Ascending aorta (tissue), 2 donors: ENCODE data around the gene IRAK2. TPM values are rescaled to one million over a fixed set of nuclear protein-coding genes. Genes with fewer than 3 reads are reported as not detected.

Experiments
- DNase-seq, 2 donors: peaks; one replicate each; pipeline ENCODE4 v3.0.0-alpha.2; 2019; ENCODE audit warnings: low spot score in 2 of 2
- H3K27ac ChIP-seq, 2 donors: fragments of 200-600 bp; sonication (generic); one replicate each; pipeline ENCODE4 v1.5.1; 2016 to 2017; ENCODE audit warnings: mild to moderate bottlenecking in 1 of 2
- H3K27me3 ChIP-seq: fragments of 200-600 bp; sonication (generic); one replicate; pipeline ENCODE4 v1.5.1; 2017
- H3K36me3 ChIP-seq, 2 donors: fragments of 200-600 bp; sonication (generic); one replicate each; pipeline ENCODE4 v1.5.1; 2016
- H3K4me1 ChIP-seq, 2 donors: fragments of 200-600 bp; sonication (generic); one replicate each; pipeline ENCODE4 v1.5.1; 2016 to 2017; ENCODE audit warnings: mild to moderate bottlenecking in 1 of 2
- H3K4me3 ChIP-seq, 2 donors: fragments of 200-600 bp; sonication (generic); one replicate each; pipeline ENCODE4 v1.5.1; 2016 to 2017; ENCODE audit warnings: mild to moderate bottlenecking in 1 of 2
- H3K9me3 ChIP-seq, 2 donors: fragments of 200-600 bp; sonication (generic); one replicate each; pipeline ENCODE4 v1.5.1; 2016
- intact Hi-C: fragments of 100-400 bp; cut with DNase I; formaldehyde crosslinking; loops from one replicate; pipeline ENCODE4 v1.15.1; 2023
- total RNA-seq: library from RNA; depleted of rRNA; stranded (reverse); fragments of >200 nt; gene quantifications from one replicate; pipeline ENCODE4 v1.1.0, GENCODE V29; 2016
- TF ChIP-seq, protein P1 (sequence below), 3 experiments: fragments of 200-600 bp in 2 of 3; fragments of 450-650 bp in 1 of 3; sonication (generic) in 2 of 3; IDR thresholded peaks; one replicate each; pipeline ENCODE4 v1.5.1; 2016 to 2019; ENCODE audit warnings: antibody characterized with exemption in 3 of 3, mild to moderate bottlenecking in 1 of 3, moderate library complexity in 1 of 3

IRAK2 gene, protein sequence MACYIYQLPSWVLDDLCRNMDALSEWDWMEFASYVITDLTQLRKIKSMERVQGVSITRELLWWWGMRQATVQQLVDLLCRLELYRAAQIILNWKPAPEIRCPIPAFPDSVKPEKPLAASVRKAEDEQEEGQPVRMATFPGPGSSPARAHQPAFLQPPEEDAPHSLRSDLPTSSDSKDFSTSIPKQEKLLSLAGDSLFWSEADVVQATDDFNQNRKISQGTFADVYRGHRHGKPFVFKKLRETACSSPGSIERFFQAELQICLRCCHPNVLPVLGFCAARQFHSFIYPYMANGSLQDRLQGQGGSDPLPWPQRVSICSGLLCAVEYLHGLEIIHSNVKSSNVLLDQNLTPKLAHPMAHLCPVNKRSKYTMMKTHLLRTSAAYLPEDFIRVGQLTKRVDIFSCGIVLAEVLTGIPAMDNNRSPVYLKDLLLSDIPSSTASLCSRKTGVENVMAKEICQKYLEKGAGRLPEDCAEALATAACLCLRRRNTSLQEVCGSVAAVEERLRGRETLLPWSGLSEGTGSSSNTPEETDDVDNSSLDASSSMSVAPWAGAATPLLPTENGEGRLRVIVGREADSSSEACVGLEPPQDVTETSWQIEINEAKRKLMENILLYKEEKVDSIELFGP
- 1.3 TPM for total RNA-seq

DNA sequence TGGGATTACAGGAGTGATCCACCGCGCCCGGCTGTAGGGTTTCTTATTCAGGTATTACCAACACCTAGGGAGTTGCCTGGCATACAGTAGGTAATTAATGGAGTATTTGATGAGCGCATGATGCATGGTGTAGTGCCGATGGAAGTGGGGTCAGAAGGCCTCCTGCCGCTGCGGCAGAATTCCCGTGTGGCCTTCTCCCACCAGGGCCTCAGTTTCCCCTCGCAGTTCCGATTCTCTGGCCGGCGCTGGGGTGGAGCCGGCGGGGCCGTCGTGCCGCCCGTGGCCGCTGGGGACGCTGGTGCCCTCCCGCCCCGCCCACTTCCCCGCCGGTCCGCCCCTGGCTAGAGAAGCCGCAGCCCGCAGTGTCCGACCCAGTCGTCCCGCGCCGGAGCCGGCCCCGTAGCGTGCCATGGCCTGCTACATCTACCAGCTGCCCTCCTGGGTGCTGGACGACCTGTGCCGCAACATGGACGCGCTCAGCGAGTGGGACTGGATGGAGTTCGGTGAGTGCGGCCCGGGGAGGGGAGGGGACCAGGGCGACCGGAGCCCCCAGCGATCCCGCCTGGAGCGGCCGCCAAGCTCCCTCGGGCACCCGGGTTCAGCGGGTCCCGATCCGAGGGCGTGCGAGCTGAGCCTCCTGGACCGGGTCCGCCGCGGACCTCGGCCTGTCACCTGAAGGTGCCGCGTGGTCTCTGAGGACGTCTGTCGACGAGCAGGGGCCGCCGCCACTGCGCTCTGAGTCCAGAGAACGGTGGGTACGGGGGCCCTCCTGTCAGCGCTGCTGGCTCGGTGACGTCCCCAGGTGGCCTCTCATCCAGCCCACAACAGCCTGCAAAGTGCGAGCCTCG, at the start of gene IRAK2:
IRAK2 (plus strand) TSS at position 374 of the 848 bp plus-strand sequence; CDS start at position 410, 36 bp downstream.
- peaks cover 2 to 3% of the 10 kb centered on the region in 2 donors for H3K4me1 ChIP-seq
- no peaks in the 10 kb centered on the region for H3K27me3 ChIP-seq
- TF ChIP-seq, protein P1, sequence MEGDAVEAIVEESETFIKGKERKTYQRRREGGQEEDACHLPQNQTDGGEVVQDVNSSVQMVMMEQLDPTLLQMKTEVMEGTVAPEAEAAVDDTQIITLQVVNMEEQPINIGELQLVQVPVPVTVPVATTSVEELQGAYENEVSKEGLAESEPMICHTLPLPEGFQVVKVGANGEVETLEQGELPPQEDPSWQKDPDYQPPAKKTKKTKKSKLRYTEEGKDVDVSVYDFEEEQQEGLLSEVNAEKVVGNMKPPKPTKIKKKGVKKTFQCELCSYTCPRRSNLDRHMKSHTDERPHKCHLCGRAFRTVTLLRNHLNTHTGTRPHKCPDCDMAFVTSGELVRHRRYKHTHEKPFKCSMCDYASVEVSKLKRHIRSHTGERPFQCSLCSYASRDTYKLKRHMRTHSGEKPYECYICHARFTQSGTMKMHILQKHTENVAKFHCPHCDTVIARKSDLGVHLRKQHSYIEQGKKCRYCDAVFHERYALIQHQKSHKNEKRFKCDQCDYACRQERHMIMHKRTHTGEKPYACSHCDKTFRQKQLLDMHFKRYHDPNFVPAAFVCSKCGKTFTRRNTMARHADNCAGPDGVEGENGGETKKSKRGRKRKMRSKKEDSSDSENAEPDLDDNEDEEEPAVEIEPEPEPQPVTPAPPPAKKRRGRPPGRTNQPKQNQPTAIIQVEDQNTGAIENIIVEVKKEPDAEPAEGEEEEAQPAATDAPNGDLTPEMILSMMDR (IDR thresholded peaks at IDR 0.05): peak; percentile 93 to 98 (median 95)
- peak in 1 of 2 donors; percentile 88 for DNase-seq
- peak within 1 kb of the TSS; percentile 90 to 93 for H3K27ac ChIP-seq
- peak within 1 kb of the TSS; percentile 86 to 91 for H3K4me3 ChIP-seq
- H3K9me3 ChIP-seq: peaks cover 0 to 4% of the 10 kb centered on the region in 2 donors
- intact Hi-C loops: loop anchor here (1.0 to 2.0 kb wide), 4 partner anchors 24 to 61 kb away; partner anchors contain the start of gene VHL
- peaks cover 0 to 4% of the 10 kb centered on the region in 2 donors for H3K36me3 ChIP-seq

DNA sequence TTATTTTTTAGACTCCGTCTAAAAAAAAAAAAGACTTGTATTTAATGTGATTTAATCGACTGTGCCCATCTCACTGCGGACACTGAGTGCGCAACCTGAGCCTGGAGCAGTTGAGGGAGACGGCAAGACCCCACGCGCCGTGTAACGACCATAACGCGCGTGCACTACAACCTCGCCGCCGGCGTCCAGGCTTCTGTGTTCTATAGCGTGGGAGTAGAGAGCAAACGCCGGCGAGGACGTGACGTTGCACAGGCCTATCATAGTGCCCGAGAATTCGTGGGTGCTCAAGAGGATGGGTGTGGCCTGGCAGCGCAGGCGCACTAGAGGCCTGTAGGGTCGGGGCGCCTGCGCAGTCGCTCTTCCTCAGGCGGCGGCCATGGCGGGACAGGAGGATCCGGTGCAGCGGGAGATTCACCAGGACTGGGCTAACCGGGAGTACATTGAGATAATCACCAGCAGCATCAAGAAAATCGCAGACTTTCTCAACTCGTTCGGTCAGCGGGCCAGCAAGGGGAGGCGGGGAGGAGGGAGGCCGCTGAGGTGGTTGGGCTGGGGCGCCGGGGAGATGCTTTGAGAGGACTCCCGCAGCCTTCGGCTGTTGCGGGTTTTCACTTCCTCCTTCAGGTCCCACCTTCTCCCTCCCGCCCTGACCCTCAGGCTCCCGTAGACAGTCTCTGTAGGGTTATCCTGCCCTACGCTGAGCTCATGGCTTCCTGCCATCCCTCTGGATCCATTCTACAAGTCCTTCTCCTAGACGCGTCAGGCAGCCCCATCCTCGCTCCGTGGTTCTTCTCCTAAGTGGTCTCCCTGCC, 49.2 kb upstream of the IRAK2 start, which contains the start of gene BRK1:
BRK1 (plus strand) TSS at position 350 of the 812 bp plus-strand sequence; CDS start at position 377, 27 bp downstream.
- peak; percentile 87 to 98 for DNase-seq
- H3K27ac ChIP-seq: peak within 1 kb of the TSS; percentile 55 to 74
- TF ChIP-seq, protein P1 (IDR thresholded peaks at IDR 0.05): no peak
- H3K9me3 ChIP-seq: no peaks in the 10 kb centered on the region
- intact Hi-C loops: loop anchor here (1.0 to 10.0 kb wide), 6 partner anchors 25 to 401 kb away; partner anchors contain the start of genes FANCD2, TATDN2 and VHL
- peak within 1 kb of the TSS; percentile 75 to 76 for H3K4me3 ChIP-seq
- peaks cover 6 to 11% of the 10 kb centered on the region in 2 donors for H3K4me1 ChIP-seq
- no peaks in the 10 kb centered on the region for H3K27me3 ChIP-seq
- no peaks in the 10 kb centered on the region for H3K36me3 ChIP-seq

DNA sequence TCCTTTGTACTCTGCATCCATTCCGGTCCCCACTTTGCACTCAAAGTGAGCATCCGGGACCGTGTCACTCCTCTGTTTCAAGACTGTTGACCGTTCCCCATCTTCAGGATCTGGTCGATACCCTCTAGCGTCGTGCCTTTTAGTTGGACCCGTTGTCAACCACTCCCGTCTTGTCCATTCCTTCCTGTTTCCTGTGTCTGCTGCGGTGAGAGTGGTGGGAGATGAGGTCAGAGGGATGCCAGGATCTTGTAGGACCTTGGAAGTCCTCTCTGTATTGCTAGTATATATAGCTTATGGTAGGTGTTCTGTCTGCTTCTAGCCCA, 48.6 kb upstream of the IRAK2 start:
- TF ChIP-seq, protein P1 (IDR thresholded peaks at IDR 0.05): no peak
- Histone ChIP-seq H3K4me1 (peaks cover 6 to 11% of the 10 kb centered on the region in 2 donors), H3K9me3 (no peaks in the 10 kb centered on the region), H3K27me3 (no peaks in the 10 kb centered on the region), H3K4me3 (peak overlapping the region; percentile 75 to 76), H3K36me3 (no peaks in the 10 kb centered on the region), H3K27ac (peak overlapping the region; percentile 55 to 74)
- no peak for DNase-seq
- intact Hi-C loops: loop anchor here (10.0 kb wide), 1 partner anchor 401 kb away; no protein-coding TSS in a partner anchor

DNA sequence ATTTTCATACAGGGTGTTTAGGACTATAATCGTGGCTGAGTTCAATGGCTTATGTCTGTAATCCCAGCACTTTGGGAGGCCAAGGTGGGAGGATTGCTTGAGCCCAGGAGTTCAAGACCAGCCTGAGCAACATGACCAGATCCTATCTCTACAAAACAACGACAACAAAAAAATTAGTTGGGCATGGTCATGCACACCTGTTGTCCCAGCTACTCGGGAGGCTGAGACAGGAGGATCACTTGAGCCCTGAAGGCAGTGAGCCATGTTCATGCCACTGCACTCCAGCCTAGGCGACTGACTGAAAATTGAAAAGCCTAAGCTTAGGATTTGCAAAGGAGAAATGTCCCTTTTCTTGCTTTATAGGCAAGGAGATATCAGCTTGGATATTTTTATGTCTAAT, 47.8 kb upstream of the IRAK2 start:
- intact Hi-C loops: loop anchor here (10.0 kb wide), 1 partner anchor 402 kb away; no protein-coding TSS in a partner anchor
- no peaks in the 10 kb centered on the region for H3K9me3 ChIP-seq
- peak overlapping the region in 1 of 2 donors; percentile 3 for H3K4me3 ChIP-seq
- no peak for DNase-seq
- TF ChIP-seq, protein P1 (IDR thresholded peaks at IDR 0.05): no peak
- H3K27me3 ChIP-seq: no peaks in the 10 kb centered on the region
- no peak overlapping the region for H3K27ac ChIP-seq
- H3K36me3 ChIP-seq: no peaks in the 10 kb centered on the region
- peaks cover 6 to 11% of the 10 kb centered on the region in 2 donors for H3K4me1 ChIP-seq
